ENCODE data around the gene PER2. TPM values are rescaled to one million over a fixed set of nuclear protein-coding genes. Genes with fewer than 3 reads are reported as not detected.
"Not testable (repeated sequence)": the region's sequence is repeated elsewhere in the genome, so short reads cannot be mapped to it uniquely, and the experiment has no call there.

PER2 gene
- total RNA-seq, 1 experiment from 2014 or later, result 5.3 TPM

DNA sequence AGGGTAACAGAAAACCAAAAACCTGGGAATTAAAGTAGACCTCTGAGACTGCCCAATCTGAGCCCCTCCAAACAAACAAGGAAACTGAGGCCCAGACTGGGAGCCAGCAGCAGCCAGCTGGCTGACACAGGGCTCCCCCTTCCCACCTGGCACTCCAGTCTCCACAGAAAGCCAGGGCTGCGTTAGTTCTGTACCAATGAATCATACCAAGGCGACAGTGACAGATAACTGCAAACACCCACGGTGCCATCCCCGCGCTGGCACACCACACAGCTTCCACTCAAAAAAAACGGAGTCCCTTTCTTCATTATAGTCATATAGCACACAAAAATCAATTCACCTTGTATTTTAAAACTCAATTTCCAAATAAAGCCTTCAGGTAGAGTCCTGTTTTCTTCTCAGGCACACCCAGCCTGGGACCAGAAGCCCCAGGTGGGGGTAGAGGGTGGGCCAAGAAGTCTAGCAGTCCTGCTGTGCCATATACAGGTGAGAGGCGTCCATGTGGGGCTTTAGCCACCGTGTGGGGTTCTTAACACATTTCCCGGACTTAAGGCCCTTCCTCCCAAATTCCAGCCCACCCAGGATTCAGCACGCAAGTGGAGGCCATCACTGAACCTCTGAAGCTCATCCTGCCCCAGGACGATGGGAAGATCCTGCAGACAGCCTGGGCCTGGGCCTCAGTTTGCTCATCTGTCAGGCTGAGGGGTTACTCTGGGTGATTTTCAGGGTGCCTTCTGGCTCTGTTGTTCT is 1.2 kb downstream of the PER2 start:
- no peaks in the 10 kb centered on the region for H3K36me3 ChIP-seq
- peak overlapping the region; percentile 63 for H3K4me3 ChIP-seq
- H3K4me1 ChIP-seq, result peaks cover 31% of the 10 kb centered on the region
- no peaks in the 10 kb centered on the region for H3K9me3 ChIP-seq (replicated peaks)
- H3K27ac ChIP-seq, result peak overlapping the region; percentile 71
- H3K27me3 ChIP-seq, result 0 out of 2 replicates have a peak, but pooled peaks cover 3% of the 10 kb centered on the region
- peak in 1 of 2 experiments; percentile 17 for DNase-seq

DNA sequence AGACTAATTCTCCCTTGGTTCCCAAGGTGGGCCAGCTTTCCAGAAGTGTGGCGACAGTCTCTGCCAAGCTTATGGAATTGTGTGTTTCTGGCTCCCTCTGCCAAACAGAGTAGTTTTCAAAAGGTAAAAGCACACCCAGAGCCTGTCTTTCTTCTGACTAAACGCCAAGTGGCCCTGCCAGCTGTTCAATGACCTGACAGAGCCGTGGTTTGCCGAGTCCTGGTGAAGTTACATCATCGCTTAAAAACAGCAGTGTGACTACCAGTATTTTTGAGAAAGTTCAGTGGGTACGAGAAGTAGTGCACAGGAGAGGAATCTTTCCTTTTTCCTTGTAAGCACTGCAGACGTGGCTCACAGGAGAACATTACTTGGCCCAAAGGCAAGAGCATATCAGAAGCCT is 1.9 kb downstream of the PER2 start:
- 0 out of 2 replicates have a peak, but pooled peaks cover 3% of the 10 kb centered on the region for H3K27me3 ChIP-seq
- no peaks in the 10 kb centered on the region for H3K36me3 ChIP-seq
- peak; percentile 86 to 90 for DNase-seq
- peaks cover 31% of the 10 kb centered on the region for H3K4me1 ChIP-seq
- peak overlapping the region; percentile 71 for H3K27ac ChIP-seq
- peak overlapping the region; percentile 63; the same call in 1 of the 2 replicates for H3K4me3 ChIP-seq
- H3K9me3 ChIP-seq (replicated peaks), result no peaks in the 10 kb centered on the region

DNA sequence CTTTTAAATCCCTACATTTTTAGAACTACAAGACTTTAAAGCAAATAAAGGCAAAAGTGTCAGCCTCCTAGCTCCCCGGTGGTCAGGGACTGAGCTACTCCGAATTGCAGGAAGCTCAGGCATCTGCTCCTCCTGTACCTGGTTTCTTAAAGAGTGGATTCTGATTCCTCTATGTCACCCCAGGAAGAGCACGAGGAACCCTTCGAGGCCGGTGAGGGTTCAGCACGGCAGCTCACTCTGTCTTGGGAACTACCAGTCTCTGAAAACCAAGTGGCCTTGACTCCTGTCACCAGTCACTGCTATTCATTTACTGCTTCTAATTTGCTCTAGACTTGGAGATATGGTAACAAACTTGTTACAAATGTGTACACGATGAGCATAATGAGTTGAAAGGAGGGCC is 2.3 kb downstream of the PER2 start:
- no peaks in the 10 kb centered on the region for H3K36me3 ChIP-seq
- H3K27ac ChIP-seq, result peak overlapping the region; percentile 71
- no peak overlapping the region for H3K4me3 ChIP-seq
- peaks cover 31% of the 10 kb centered on the region for H3K4me1 ChIP-seq
- 0 out of 2 replicates have a peak, but pooled peaks cover 3% of the 10 kb centered on the region for H3K27me3 ChIP-seq
- no peaks in the 10 kb centered on the region for H3K9me3 ChIP-seq (replicated peaks)
- DNase-seq, result no peak

DNA sequence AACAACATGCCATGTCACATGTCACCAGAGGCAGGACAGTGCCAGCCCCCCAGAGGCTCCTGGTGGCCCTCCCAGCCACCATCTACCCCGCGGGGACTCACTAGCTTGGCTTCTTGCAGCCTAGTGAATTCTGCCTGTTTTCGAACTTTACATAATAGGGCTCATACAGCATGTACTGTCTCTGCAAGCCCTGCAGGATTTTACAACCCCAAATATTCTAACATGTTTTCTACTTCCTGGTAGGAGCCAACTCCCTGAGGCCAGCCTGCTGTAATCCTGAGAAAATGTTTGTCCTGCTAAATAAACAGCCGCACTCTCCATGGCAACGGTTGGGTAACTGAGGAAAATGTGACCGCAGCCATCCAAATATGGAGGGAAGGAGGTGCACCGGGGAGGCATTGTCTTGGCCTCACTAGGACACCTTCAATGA is 2.7 kb downstream of the PER2 start:
- no peaks in the 10 kb centered on the region for H3K36me3 ChIP-seq
- H3K4me3 ChIP-seq, result no peak overlapping the region
- H3K4me1 ChIP-seq, result peaks cover 31% of the 10 kb centered on the region
- peak overlapping the region; percentile 71 for H3K27ac ChIP-seq
- H3K27me3 ChIP-seq, result 0 out of 2 replicates have a peak, but pooled peaks cover 3% of the 10 kb centered on the region
- H3K9me3 ChIP-seq (replicated peaks), result no peaks in the 10 kb centered on the region
- DNase-seq, result peak; percentile 75 to 76

DNA sequence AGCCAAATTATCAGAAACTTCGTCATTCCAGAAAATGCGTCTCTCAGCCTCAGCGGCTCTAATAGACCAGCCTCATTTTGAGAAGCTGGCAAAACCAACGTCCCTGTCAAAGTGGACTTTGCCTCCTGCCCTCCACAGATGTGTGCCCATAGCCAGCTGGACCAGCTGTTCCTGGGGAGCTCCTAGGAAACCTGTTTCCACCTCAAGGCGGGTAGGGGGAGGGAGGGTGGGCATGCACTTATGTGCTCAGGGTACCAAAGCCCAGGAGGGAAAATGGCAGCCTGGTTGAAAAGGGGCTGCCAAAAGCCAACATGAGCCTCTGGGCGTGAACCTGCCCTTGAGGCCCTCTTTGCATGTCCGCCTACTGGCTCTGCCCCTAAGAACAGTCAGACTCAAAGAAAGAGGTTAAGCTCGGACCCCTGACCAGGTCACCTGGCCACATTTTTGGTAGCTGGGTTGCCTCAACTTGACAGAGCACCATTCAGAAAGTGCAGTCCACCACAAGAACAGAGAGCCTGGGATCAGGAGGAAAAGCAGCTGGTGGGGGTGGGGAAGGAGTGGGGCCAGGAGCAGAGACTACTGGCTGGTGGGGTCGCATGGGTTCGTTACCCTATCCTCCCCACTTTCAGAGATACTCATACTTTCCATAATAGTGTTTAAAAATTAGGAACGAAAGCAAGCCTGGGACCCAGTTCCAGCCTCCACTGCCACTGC is 3.5 kb downstream of the PER2 start:
- Histone ChIP-seq H3K9me3 (replicated peaks) (no peaks in the 10 kb centered on the region), H3K4me3 (no peak overlapping the region), H3K27ac (no peak overlapping the region), H3K36me3 (no peaks in the 10 kb centered on the region), H3K27me3 (0 out of 2 replicates have a peak, but pooled peaks cover 3% of the 10 kb centered on the region), H3K4me1 (peaks cover 26% of the 10 kb centered on the region)
- no peak for DNase-seq

DNA sequence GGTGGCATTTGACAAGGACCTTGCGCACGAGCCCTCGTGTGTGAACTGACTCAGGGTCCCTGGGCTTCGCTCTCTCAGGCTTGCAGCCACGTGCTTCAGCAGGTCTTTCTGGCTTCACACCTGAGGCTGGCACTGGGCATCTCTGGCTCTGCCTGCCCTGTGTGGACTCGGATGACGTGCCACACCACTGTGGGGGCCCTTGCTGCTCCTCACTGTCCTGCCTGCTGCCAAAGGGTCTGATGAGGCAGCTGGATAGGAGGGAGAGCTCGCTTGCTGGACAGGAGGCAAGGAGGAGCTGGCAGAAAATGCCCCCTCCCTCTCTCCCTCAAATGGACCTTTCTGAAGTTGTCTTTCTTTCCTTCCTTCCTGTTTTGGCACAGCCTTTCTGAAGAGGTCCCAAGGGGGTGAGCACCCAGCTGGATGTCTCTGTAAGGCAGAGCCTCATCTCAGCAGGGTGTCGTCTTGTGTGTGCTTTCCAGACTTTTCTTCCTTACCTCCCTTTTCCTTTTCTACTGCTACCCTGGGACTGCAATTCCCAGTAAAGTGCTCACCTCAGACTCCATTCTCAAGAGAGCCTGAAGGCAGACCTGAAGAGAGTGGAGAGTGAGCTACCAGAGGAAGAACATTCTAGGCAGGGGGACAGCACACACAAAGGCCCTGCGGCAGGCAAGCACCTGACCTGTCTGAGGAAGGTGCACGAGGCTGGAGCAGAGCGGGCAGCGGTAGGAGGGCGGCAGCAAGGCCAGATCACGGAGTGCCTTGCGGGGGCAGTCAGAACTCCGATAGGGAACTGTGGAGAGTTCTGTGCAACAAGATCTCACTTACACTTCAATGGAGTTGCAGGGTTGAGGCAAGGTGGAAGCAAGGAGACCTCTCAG is 5.3 kb downstream of the PER2 start:
- no peak for DNase-seq
- H3K4me1 ChIP-seq, result peaks cover 26% of the 10 kb centered on the region

DNA sequence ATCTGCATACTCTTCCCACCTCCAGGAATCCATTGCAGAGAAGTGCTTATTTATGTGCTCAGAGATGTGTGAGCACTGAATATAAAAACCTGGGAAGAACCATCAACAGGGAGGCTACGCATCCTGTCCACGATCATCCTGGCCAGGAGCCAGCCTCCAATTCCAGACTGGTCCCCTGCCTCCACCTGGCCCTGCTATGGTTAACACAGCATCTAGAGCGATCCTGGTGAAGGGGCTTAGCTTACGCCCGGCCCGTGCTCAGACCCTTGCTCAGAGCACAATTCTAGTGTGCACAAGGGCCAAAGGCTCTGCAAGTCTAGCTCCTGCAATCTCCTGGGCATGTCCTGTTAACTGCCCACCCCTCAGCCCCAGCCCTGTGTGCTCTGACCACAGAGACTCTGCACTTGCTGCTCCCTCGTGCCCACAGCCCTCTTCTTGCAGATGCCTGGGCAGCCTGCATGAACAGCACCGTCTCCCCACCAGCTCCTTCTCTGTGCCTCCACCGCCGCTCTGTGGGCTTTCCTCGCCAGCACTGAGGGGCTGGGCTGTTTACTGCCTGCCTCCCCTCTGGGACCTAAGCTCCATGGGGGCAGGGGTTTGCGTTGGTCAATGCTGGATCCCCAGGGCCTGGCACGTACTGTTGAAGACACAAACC is 6.5 kb downstream of the PER2 start:
- Histone ChIP-seq H3K9me3 (replicated peaks) (no peaks in the 10 kb centered on the region), H3K27me3 (no peaks in the 10 kb centered on the region), H3K36me3 (no peaks in the 10 kb centered on the region; the same call in 1 of the 2 replicates), H3K27ac (no peak overlapping the region), H3K4me3 (no peak overlapping the region), H3K4me1 (peaks cover 18% of the 10 kb centered on the region)
- no peak for DNase-seq

More for the DNA sequence above, 5.3 kb downstream of the PER2 start:
- no peaks in the 10 kb centered on the region for H3K36me3 ChIP-seq
- H3K9me3 ChIP-seq (replicated peaks), result no peaks in the 10 kb centered on the region
- H3K4me3 ChIP-seq, result no peak overlapping the region
- H3K27ac ChIP-seq, result no peak overlapping the region
- no peaks in the 10 kb centered on the region for H3K27me3 ChIP-seq

DNA sequence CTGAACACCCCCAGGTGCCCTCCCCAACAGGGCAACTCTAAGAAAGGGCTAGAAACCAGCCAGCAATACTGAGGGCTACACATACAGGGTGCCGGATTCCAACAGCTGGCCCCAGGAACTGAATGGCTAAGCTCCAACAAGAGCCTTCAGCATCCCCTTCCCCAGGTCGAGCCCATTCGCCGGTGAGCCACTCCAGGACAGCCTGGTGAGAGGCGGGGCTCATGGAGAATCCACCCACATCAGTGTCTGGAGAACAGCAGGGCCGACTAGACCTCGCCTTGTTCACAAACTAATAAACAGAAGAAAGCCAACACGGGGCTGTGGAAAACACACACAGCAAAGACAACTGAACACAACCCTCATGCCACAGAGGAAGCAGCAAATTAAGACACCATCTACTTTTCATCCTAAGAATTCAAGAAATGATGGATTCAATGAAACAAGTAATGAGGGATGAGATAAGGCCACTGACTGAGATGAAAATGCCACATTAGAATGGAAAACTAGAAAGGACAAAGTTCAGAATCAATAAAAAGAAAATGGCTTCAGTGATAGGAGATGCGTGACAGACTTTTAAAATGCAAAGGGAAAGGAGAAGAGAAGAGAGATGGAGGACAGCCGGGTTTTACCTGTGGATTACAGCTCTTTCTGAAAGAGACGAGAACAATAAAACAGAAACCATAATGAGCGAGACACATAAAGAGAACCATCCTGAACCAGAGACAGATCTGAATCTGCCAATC is 8.2 kb downstream of the PER2 start:
- no peak overlapping the region for H3K4me3 ChIP-seq

DNA sequence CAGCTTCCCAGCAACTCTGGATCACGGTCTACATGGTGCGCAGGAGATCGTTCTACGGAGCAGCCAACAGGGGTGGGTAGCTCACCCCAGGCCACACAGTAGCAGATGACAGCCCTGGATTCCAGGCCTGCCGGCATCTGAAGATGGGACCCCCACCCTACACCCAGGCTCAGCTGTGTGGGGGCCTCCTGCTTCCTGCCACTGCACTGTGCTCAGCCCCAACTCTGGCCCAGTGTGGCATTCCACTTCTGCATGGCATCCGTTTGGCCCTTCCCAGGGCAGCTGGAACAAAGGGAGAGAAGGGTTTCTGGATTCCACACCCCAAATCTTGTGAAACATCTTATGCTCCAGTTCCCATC is 9.1 kb downstream of the PER2 start:
- Histone ChIP-seq H3K27me3 (no peaks in the 10 kb centered on the region), H3K27ac (no peak overlapping the region), H3K4me1 (no peaks in the 10 kb centered on the region), H3K36me3 (peaks cover 2% of the 10 kb centered on the region; the same call in 1 of the 2 replicates), H3K9me3 (replicated peaks) (no peaks in the 10 kb centered on the region), H3K4me3 (no peak overlapping the region)
- DNase-seq, result no peak

More for the DNA sequence above, 8.2 kb downstream of the PER2 start:
- Histone ChIP-seq H3K36me3 (peaks cover 2% of the 10 kb centered on the region; the same call in 1 of the 2 replicates), H3K9me3 (replicated peaks) (no peaks in the 10 kb centered on the region), H3K27me3 (no peaks in the 10 kb centered on the region), H3K27ac (no peak overlapping the region), H3K4me1 (peaks cover under 1% of the 10 kb centered on the region)
- DNase-seq, result no peak

DNA sequence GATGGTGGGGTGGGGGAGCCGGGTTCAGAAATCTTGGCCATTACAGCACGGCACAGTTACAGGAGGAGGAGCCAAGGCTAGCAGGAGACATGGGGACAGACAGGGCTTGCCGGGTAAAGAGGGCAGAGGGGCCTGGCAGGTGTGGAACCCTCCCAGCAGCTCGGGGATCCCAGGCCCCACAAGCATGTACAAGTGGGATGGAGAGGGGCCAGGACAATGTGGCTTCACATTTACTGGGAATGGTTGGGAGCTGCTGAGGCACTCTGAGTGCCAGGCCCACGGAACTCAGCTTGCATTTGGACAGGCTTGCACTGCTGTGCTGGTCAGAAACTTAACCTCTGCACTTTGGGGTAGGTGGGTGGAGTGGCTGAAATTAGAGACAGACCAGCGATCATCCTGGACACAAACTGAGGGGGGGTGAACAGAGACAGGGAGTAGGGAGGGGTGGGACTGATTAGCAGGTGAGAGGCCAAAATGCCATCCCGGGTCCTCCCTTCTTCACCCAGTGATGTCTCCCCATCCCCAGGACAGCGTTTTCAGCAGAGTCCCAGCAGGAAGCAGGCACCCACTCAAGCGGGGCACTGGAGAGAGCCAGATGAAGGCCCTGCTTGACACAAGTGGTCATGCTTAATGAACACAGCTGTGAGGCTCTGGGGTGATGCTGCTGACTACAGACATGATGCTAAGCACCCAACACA is 9.6 kb downstream of the PER2 start:
- no peaks in the 10 kb centered on the region for H3K27me3 ChIP-seq
- no peak overlapping the region for H3K27ac ChIP-seq
- H3K36me3 ChIP-seq, result peaks cover 2% of the 10 kb centered on the region; the same call in 1 of the 2 replicates
- H3K4me1 ChIP-seq, result no peaks in the 10 kb centered on the region
- no peak for DNase-seq
- H3K4me3 ChIP-seq, result no peak overlapping the region
- H3K9me3 ChIP-seq (replicated peaks), result no peaks in the 10 kb centered on the region

DNA sequence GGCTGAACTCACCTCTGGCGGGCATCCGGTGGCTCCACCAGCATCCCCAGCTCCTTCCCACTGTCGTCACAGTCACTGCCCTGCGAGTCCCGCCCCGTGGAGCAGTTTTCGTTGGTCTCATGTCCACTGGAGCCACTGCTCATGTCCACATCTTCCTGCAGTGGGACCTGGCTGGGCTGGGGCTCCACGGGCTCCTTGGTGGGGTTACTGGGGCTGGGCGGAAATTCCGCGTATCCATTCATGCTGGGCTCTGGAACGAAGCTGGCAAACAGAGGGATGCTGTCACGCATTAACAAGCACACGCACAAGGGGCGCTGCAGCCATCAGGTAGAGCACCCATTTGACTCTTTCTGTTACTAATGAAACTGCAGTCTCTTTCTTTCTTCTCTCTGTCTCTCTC is 10.7 kb downstream of the PER2 start:
- Histone ChIP-seq H3K27ac (no peak overlapping the region), H3K27me3 (no peaks in the 10 kb centered on the region), H3K4me3 (no peak overlapping the region), H3K4me1 (no peaks in the 10 kb centered on the region), H3K9me3 (replicated peaks) (no peaks in the 10 kb centered on the region), H3K36me3 (peaks cover 2% of the 10 kb centered on the region; the same call in 1 of the 2 replicates)
- no peak for DNase-seq

DNA sequence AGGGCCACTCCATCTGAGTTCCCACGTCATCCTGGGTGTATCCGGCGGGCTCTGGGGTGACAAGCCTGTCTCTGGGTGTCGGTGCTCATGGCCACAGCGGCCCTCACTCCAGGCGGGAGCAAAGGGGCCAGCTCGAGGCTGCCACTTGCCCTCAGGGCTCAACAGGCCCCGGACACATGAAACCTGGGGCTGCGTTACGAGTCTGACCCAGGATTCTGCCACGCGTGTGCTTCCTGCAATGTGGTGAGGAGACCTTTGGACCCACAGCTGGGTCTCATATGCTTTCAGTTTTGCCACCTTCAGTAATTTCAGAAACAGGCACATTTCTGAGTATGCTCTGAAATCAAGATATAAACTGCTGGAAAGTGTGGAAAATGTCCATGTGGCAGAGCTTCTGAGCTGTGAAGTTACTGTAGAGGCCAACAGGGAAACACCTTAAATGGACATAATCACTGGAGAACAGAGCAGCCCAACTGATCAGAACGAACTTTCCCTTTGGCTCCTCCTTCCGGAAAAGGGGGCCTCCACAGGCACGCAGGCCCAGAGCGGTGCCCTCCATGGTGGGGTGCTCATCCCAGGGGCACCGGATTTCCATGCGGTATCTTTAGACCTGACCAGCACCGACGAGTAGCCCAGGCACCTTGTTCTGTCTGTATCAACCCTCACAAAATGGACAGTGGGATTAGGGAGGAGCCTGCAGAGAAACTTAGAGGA is 14.1 kb downstream of the PER2 start:
- no peak overlapping the region for H3K4me3 ChIP-seq
- no peak overlapping the region for H3K27ac ChIP-seq
- H3K9me3 ChIP-seq (replicated peaks), result no peaks in the 10 kb centered on the region
- no peaks in the 10 kb centered on the region for H3K27me3 ChIP-seq
- no peak for DNase-seq
- H3K4me1 ChIP-seq, result no peaks in the 10 kb centered on the region
- H3K36me3 ChIP-seq, result peaks cover 2% of the 10 kb centered on the region; the same call in 1 of the 2 replicates

DNA sequence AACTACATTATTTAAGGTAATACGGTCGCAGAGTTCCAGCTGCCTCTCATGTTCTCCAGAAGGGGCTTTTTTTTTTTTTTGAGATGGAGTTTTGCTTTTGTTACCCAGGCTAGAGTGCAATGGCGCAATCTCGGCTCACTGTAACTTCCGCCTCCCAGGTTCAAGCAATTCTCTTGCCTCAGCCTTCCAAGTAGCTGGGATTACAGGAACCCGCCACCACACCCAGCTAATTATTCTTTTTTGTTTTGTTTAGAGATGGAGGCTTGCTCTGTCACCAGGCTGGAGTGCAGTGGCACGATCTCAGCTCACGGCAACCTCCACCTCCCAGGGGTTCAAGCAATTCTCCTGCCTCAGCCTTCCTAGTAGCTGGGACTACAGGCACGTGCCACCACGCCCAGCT is 15.0 kb downstream of the PER2 start:
- H3K27ac ChIP-seq; H3K4me3 ChIP-seq; H3K36me3 ChIP-seq; H3K9me3 ChIP-seq (replicated peaks); DNase-seq; H3K4me1 ChIP-seq; H3K27me3 ChIP-seq: not testable (repeated sequence)

Data from SJCRH30 (cell line).